RWPE2 (cell line): ENCODE results near the gene ZBTB34.

Source experiments
- ATAC-seq: fragments of 200-7000 bp; cut with Tn5 transposase; 3 replicates; pipeline ENCODE4 v1.9.1; 2021; ENCODE audit warnings: low read depth
- DNase-seq: peaks from one replicate; pipeline ENCODE4 v3.0.0-alpha.2; 2020; ENCODE audit warnings: low spot score
- H3K27ac ChIP-seq: fragments of 450-650 bp; 2 replicates; pipeline ENCODE4 v1.5.1; 2017; ENCODE audit warnings: mild to moderate bottlenecking; ENCODE audit not compliant: poor library complexity, severe bottlenecking
- H3K27me3 ChIP-seq: fragments of 250-450 bp; sonication (Bioruptor Pico); 2 replicates; pipeline ENCODE4 v1.5.1; 2021; ENCODE audit warnings: mild to moderate bottlenecking, moderate library complexity; ENCODE audit not compliant: insufficient read depth, poor library complexity, severe bottlenecking
- H3K36me3 ChIP-seq: fragments of 250-450 bp; sonication (Bioruptor Pico); 2 replicates; pipeline ENCODE4 v1.5.1; 2020; ENCODE audit warnings: low read depth, mild to moderate bottlenecking, moderate library complexity
- H3K4me1 ChIP-seq: fragments of 250-450 bp; sonication (Bioruptor Pico); 2 replicates; pipeline ENCODE4 v1.5.1; 2021; ENCODE audit warnings: mild to moderate bottlenecking, moderate library complexity; ENCODE audit not compliant: insufficient read depth, poor library complexity, severe bottlenecking
- H3K4me3 ChIP-seq: fragments of 250-450 bp; sonication (Bioruptor Pico); 2 replicates; pipeline ENCODE4 v1.5.1; 2021; ENCODE audit warnings: mild to moderate bottlenecking, moderate library complexity; ENCODE audit not compliant: severe bottlenecking
- H3K9me3 ChIP-seq: fragments of 250-450 bp; sonication (Bioruptor Pico); 2 replicates; pipeline ENCODE4 v1.5.1; 2021; ENCODE audit warnings: mild to moderate bottlenecking, moderate library complexity; ENCODE audit not compliant: severe bottlenecking
- CTCF ChIP-seq: fragments of 450-650 bp; IDR thresholded peaks from one replicate; pipeline ENCODE4 v1.5.1; 2017; ENCODE audit warnings: mild to moderate bottlenecking, moderate library complexity; ENCODE audit not compliant: poor library complexity, severe bottlenecking

The ZBTB34 gene

DNA sequence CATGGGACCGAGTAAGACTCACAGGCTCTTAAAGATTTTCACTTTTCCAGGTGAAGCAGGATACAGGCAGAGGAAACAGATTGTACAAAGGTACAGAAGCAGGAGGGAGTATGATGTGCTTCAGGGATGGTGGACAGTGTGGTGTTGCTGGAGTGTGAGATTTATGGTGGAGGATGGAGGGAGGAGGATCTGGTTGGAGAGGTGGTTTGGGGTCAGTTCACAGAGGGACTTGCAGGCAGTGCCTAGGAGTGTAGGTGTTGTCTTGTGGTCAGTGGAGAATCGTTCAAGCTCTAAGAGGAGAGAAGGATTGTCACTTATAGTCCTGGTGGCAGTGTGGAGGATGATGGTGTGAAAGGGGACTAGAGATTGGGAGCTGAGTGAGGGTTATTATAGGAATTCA, 65.9 kb downstream of the ZBTB34 start:
- DNase-seq (no peak), ATAC-seq (no peak)
- Histone ChIP-seq H3K27ac (no peak overlapping the region), H3K9me3 (no peaks in the 10 kb centered on the region), H3K36me3 (no peaks in the 10 kb centered on the region), H3K4me1 (no peaks in the 10 kb centered on the region), H3K27me3 (no peaks in the 10 kb centered on the region), H3K4me3 (no peak overlapping the region)
- no peak for TF ChIP-seq CTCF

DNA sequence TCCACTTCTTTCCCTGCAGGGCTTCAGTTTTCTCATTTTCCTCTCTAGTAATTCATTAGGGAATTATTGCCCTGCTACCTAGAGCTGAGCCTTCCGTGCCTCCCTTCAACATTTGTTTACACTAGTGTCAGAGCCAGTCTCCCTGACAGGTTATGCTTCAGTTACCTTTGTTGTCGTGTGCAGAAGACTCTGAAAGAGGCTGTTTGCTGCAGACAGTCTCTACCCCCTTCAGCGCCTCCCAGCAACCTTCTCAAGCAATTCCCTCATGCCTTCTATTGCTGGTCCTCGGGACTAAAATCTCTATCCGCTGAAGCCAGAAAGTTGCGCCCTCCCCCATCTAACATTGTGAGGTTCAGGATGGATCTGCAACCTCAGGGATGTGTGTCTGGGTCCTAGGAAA, 67.0 kb downstream of the ZBTB34 start:
- no peaks in the 10 kb centered on the region for H3K36me3 ChIP-seq
- no peaks in the 10 kb centered on the region for H3K27me3 ChIP-seq
- H3K4me1 ChIP-seq, result no peaks in the 10 kb centered on the region
- no peaks in the 10 kb centered on the region for H3K9me3 ChIP-seq
- DNase-seq (no peak), ATAC-seq (no peak)
- TF ChIP-seq CTCF, result no peak
- no peak overlapping the region for H3K4me3 ChIP-seq
- no peak overlapping the region for H3K27ac ChIP-seq

DNA sequence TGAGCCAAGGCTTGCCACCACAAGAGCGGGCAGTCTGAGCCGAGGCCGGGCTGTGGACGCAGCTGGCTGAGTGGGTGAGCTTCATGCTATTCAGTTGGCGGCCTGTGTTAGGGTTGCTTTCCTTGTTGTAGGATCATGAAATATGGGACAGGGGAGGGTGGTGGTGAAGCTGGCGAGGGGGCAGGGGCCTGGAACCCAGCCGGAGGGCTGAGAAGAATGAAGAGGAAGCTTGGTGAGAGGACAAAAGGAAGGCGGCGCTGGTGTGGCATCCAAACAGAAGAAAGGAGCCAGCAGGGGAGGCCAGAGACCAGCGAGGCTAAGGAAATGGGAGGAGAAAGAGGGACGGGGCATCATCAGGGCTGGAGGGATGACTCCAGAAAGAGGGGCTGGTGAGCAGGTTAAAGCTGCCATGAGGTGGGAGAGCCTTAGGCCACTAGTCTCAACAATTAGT, 72.5 kb downstream of the ZBTB34 start:
- H3K4me3 ChIP-seq, result no peak overlapping the region
- no peak overlapping the region for H3K27ac ChIP-seq
- DNase-seq (no peak), ATAC-seq (no peak)
- no peaks in the 10 kb centered on the region for H3K36me3 ChIP-seq
- no peaks in the 10 kb centered on the region for H3K27me3 ChIP-seq
- H3K4me1 ChIP-seq, result no peaks in the 10 kb centered on the region
- no peaks in the 10 kb centered on the region for H3K9me3 ChIP-seq
- TF ChIP-seq CTCF, result no peak

- Histone ChIP-seq H3K9me3 (no peaks in the 10 kb centered on the region), H3K27ac (no peak overlapping the region), H3K27me3 (no peaks in the 10 kb centered on the region), H3K4me1 (no peaks in the 10 kb centered on the region), H3K4me3 (no peak overlapping the region), H3K36me3 (no peaks in the 10 kb centered on the region)
- DNase-seq (no peak), ATAC-seq (no peak)
- TF ChIP-seq CTCF, result no peak
Observed at GRCh38 chr9:126933334-126933980, 73.0 kb downstream of the ZBTB34 start.

DNA sequence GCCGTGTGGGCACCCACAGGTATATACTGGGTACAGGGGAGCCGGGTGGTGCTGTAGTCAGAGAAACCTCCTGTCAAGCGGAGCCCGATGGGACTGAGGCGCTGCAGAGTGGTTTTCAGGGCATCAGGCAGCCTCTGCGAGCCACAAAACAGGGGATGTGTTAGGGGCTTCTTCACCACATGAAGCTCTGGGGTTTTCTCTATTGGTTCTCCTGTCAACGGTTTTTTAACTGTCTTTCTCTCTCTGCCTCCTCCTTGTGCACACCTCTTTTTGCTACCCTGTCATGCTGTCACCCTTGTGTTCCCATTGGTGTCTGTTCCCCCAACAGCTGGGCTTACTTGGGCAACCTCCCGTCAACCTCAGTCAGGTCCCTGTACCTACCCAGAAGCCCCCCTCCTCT, 74.0 kb downstream of the ZBTB34 start:
- Histone ChIP-seq H3K36me3 (no peaks in the 10 kb centered on the region), H3K27me3 (no peaks in the 10 kb centered on the region), H3K9me3 (no peaks in the 10 kb centered on the region), H3K4me1 (no peaks in the 10 kb centered on the region), H3K27ac (no peak overlapping the region), H3K4me3 (no peak overlapping the region)
- DNase-seq (no peak), ATAC-seq (no peak)
- TF ChIP-seq CTCF, result no peak
